IPS DF 4.7 (cell line): ENCODE measurements around the gene GCGR.

Source experiments
- DNase-seq: peaks from one replicate; pipeline ENCODE4 v3.0.0-alpha.2; 2013; ENCODE audit warnings: low spot score; ENCODE audit errors: extremely low read depth

GCGR gene

DNA sequence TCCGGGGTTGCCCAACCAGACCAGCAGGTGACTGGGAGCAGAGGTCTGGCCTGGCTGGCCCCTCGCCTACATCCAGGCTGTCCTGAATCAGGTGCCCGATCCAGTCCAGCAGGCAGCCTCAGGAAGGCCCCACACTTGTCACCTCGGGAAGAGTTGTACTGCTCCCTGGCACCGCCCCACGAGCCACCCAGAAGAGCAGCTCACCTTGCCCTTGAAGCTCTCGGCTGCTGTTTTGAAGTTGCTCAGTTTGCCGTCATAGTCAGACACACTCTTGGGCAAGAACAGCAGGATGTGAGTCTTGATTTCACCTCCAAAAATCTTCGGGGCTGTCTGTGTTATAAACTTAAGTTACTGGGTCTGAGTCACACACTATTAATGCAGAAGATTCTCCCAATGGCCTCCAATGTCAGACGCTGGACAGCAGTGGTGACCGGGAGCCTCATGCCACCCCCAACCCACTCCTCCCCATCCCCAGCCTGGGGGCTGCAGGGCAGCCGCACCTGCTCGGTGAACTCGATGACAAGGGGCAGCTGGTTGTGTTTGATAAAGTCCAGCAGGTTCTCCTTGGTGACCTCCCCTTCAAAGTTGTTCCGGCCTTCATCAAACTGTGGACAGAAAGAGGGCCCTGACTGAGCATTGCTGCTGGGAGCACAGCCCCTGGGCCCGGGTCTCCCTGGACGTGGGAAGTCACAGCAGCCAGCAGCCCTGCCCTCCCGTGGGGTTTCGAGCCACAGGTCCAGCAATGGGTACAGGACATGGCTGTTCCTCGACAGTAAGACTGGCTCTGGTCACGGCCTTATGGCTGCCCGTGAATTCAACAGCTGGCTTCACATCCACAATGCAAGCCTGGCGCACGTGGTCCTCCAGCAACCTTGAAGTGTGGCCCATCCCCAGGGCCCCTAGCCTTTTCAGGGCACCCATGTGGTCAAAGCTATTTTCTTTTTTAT is 43.1 kb downstream of the GCGR start:
- no peak for DNase-seq

DNA sequence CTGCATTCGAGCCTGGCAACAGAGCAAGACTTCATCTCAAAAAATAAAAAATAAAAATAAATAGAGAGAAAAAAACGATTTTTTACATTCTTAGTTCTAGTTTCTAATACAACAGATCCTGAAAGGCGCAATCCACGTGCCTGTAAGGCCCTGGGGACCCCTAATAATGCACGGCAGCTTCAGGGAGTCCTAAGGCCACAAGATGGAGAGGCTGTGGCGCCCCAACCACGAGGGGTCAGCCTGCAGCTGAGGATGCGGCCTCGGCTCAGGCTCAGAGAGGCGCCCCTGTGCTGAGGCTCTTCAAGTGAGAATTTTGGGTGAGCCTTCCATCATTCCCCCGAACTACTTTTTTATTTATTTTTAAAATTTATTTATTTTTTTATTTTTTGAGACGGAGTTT is 45.5 kb downstream of the GCGR start:
- no peak for DNase-seq

DNA sequence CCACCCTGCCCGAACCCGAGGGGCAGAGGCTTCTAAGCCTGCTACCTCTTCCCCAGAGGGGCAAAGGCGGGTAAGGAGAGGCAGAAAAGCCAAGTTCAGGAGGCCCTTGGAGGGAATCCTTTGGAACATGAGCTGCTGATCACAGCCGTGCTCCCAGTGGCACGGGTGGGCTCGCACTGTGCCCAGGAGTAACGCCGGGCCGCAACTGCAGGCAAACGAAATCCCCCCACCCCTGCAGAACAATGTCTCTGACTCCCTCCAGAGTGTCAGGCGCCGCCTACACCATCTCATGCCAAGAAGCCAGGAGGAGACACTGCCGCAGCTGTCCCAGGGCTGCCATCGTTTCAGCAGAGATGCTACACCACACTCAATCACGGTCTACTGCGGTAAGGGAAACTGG is 47.5 kb downstream of the GCGR start:
- DNase-seq, result no peak

DNA sequence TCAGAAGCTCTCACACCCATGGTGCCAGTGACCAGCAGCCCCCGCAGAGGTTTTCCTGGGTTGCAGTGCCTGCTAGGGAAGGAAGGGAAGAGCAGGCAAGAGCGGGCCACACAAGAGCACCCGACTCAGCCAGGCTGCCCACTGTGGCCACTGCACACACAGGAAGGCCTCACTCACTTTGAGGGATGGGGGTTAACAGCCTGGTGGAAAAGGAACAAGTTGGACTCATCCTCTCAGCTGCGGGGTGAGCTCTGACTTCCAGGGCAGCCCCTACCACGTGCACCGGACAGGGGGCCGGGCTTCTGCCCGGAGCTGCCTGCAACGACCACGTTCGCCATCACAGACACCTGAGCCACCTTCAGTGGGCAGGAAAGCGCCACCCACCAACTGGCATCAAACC is 48.3 kb downstream of the GCGR start:
- no peak for DNase-seq

DNA sequence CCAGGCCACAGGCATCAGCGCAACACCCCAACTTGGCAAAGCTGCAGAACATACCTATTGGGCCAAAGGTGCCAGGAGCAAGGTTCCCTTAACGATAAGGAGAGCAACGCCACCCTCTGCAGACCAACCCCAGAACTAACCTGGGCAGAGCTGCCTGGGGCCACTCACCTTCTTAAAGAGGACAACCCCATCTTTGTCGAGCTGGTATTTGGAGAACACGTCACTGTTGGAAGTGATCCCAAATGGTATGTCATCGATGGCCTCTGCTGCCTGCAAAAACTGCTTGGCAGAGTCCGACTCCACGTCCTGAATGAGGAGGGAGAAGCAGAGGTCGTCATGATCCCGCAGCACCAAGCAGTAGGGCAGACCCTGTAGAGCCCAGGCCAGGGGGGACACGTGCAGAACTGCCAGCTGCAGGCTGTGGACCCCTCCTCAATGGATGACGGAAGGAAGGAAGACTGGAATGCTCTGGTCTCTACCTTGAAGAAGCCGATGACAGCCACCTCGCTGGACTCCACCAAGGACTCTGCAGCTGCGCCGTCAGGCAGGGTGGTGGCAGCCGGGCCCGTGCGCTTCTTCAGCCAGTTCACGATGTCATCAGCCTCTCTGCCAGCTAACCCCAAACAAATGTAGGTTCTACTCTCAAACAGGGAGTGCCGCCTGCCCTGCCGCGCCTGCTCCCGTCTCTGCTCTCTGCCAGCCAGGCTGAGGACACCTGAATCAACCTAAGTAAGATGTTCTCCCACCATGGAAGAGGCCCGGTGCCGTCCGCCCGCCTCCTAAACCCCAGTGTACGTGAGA is 51.2 kb downstream of the GCGR start:
- no peak for DNase-seq

DNA sequence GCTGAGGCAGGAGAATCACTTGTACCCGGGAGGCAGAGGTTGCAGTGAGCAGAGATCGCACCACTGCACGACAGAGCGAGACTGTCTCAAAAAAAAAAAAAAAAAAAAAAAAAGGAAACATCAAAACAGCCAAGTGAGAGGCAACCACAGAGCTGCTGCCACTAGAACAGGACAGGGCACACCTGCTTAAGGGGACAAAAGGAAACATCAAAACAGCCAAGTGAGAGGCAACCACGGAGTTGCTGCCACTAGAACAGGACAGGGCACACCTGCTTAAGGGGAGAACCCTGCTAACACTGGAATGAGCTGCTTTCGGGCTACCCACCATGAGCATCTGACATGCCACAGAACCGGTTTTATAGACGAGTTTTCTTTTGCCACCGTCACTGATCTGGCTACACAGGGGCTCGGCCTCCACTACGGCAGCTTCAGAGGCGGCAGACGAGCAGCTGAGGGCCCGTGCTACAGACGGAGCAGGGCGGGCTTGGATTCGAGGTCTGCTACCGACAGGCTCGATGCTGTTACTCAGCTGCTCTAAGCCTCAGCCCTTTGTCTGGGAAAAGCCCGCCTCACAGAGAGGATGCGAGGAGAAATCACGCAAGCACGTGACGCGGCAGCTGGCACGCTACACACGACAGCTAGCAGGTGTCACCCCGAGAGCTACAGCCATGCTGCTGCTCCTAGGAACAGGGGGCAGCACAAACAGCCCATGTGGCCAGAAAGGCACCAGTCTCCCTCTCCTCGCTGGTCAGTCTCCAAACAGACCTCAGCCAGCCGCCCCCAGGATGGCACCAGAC is 54.4 kb downstream of the GCGR start:
- DNase-seq, result no peak

DNA sequence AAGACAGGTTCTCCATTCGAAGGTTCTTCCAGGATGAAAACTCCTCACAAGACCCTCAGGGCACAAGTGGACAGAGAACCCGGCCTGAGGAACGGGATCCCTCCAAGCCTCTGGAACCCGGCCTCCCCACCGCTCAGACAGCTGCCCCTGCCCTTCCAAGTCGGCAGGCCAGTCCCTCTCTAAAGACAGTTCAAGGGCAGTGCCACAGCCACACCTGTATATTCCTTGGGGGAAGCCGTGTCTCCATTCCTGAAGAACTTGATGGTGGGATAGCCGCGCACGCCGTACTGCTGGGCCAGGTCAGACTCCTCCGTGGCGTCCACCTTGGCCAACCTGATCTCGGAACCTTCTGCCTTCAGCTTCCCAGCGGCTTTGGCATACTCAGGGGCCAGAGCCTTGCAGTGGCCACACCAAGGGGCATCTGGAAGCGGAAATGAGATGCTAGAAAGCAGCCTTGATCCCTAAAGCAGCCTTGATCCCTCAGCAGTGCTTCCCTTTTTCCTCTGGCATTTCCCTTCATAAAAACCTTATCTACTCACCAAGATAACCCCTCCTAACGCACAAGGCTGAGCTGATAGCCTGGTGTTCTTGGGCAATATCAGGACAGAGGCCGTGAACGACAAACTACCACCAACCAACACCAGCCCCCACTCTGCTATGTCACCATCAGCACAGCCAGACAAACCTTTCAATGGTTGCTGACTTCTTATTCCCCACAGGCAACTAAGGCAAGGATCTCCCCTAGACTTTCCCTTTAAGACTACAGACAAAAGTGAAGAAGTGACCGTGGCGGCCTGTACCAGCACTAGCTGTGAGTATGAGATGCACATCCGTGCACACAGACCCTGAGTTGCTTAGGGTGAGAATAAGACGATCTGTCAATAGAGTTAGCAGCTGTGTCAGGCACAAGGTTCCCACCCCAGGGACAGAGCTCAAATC is 55.3 kb downstream of the GCGR start:
- no peak for DNase-seq

DNA sequence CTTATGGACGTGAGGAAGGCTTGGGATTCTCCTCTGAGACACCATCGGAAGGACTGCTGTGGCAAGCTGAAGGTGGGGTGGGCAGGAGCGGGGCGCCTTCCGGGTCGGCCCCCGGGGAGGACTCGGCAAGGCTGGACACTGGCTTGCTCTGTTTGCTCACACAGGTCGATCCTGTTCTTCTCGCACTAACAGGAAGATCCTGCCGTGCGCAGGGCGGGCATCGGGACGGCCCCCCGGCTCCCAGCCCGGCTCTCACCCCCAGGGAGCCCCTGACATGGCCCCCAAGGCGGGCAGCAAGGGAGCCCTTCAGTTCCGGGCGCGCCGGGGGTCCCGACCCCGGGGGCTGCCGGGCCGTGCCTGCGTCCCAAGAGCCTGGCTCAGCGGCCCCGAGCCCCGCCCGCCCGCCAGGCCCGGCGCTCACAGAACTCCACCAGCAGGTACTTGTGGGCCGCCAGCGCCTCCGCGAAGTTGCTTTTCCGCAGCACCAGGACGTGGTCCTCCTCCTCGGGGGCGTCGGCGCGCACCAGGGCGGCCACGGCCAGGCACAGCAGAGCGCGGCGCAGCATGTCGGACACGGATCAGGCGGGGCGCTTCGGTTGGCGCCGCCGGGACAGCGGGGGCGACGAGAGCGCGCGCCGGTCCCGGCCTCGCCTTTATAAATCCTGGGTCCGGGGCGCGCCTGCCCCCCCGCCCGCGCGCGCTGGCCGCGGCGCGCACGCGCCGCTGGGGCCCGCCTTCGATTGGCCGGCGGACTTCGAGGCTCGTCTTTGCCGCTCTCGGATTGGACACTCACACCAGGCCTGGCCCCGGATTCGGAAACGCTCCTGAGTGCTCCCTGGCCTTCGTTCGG is 56.2 kb downstream of the GCGR start, which contains the start of gene P4HB:
Gene P4HB, minus strand, starts transcription at position 630 of the 850 bp plus-strand sequence. Its CDS starts 64 bp downstream, at position 566.
- no peak for DNase-seq

DNA sequence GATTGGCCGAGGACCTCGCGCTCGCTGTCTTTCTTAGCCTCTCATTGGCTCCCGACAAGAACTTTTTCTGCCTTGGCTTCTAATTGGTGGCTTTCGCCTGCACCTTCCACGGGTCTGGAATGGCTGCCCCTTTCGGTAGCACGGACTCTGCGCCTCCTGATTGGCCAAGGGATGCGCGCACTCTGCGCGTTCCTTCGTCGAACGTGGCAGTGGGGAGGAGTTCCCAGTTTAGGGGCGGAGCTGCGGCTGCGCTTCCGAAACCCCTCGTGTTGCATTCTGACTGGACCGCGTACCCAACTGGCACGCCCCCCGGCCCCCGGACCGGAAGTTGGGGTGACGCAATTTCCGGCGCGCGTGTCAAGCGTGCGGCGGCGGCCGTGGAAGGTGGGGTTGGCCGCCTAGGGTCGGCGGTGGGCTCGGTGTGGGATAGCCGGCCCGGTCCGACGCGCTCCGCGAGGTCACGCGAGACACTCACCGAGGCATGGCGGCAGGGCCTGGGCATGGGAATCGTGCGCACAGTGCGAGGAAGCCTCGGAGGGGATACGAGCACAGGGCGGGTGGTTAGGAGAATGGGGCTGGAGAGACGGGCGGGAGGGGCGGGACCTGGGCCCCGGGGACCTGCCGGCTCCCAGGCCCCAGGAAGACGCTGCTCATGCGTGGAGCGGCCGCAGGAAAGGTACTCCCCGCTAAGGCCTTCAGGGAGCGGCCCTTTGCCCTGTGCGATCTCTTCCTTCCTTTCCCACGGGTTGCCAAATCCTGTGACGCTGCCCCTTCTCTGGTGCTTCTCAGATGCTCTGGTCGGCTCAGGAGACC is 57.0 kb downstream of the GCGR start:
- DNase-seq, result peak; percentile 100

DNA sequence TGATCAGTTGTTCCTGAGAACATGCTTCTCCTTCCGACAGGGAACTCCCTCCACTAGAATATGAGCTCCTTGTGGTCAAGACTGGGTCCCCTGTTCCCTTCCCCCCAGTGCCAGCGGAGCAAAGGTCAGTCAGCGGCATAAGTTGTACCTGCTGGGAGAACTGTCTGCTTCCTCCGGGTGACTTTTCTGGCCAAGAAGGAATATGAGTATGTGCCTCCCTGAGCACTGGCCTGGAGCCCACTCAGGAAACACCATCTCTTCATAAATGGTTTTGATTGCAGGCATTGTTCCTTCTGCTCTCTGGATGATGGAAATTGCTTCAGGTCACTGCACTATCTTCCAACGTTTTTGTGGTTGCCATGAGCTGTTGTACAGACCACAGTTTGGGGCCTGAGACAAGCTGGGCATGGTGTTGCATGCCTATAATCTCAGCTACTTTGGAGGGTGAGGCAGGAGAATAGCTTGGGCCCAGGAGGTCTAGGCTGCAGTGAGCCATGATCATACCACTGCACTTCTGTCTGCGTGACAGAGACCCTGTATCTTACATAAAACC is 59.2 kb downstream of the GCGR start:
- DNase-seq, result no peak
